ENCODE measurements around the gene SAMD9L.

Gene SAMD9L

DNA sequence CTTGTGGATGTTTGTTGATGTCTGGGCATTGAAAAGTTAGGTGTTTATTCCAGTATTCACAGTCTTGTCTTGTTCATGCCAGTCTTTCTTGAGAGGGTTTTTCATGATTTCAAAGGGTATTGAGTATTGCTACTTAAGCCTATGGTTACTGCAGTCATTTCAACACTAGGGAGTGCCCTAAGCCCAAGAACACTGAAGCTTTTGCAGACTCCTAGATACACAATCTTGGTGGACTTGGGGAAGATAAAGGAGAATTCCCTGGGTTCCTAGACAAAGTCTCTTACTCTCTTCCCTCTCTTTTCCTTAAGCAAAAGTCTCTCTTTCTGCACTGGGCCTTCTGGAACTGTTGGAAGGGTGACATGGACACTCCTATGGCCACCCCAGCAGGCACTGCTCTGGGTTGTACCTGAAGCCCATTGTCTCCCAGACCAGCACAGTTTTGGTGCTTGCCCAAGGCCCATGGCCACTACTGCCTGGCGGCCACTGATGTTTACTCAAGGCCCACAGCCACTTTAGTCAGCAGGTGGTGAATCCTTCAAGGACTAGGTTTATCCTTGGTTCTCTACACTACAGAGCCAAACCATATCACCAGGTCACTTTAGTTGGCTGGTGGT lies 55.3 kb downstream of the SAMD9L start:
- no peak for DNase-seq (ENCODE audit: extremely low spot score)
- TF ChIP-seq, protein P1, sequence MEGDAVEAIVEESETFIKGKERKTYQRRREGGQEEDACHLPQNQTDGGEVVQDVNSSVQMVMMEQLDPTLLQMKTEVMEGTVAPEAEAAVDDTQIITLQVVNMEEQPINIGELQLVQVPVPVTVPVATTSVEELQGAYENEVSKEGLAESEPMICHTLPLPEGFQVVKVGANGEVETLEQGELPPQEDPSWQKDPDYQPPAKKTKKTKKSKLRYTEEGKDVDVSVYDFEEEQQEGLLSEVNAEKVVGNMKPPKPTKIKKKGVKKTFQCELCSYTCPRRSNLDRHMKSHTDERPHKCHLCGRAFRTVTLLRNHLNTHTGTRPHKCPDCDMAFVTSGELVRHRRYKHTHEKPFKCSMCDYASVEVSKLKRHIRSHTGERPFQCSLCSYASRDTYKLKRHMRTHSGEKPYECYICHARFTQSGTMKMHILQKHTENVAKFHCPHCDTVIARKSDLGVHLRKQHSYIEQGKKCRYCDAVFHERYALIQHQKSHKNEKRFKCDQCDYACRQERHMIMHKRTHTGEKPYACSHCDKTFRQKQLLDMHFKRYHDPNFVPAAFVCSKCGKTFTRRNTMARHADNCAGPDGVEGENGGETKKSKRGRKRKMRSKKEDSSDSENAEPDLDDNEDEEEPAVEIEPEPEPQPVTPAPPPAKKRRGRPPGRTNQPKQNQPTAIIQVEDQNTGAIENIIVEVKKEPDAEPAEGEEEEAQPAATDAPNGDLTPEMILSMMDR (IDR thresholded peaks at IDR 0.05; ENCODE audit: control extremely low read depth, extremely low read depth, low read depth, missing control alignments), result peak; percentile 44
- ChIA-PET CTCF (interaction anchor here (1.3 kb wide), 1 partner anchor 136 kb away, joined by 3 read pairs; no protein-coding TSS in a partner anchor), POLR2A (no interaction called here)

All from GM10248 (cell line).